GM19240 (cell line): ENCODE measurements around the gene ZMIZ1.

Experiments
- DNase-seq: peaks from one replicate; pipeline ENCODE4 v3.0.0; 2011; ENCODE audit warnings: low spot score; ENCODE audit not compliant: insufficient read length

The ZMIZ1 gene

GRCh38 chr10:79065853-79066252 lies 2.9 kb upstream of the ZMIZ1 start:
- DNase-seq = no peak

GRCh38 chr10:79066411-79067240 lies 2.1 kb upstream of the ZMIZ1 start:
- DNase-seq = no peak

GRCh38 chr10:79067241-79068202 lies 1.2 kb upstream of the ZMIZ1 start:
- peak; percentile 77 for DNase-seq

DNA sequence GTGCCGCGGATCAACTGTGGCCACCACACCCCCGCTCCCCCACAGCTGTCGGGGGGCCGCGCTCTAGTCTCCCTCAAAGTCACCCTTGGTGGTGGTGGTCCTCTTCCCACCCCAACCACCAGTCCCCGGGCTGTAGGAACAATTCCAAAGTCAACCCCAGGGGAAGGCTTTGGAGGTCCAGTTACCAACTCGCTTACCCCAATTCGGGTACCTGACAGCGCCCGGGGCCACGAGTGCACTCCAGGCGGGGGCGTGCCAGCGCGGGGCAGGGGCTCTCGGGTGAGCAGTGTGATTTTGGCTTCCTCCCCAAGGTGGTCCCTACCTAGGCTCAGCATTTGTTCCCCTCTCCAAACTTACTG lies 584 bp upstream of the ZMIZ1 start:
- DNase-seq = no peak

DNA sequence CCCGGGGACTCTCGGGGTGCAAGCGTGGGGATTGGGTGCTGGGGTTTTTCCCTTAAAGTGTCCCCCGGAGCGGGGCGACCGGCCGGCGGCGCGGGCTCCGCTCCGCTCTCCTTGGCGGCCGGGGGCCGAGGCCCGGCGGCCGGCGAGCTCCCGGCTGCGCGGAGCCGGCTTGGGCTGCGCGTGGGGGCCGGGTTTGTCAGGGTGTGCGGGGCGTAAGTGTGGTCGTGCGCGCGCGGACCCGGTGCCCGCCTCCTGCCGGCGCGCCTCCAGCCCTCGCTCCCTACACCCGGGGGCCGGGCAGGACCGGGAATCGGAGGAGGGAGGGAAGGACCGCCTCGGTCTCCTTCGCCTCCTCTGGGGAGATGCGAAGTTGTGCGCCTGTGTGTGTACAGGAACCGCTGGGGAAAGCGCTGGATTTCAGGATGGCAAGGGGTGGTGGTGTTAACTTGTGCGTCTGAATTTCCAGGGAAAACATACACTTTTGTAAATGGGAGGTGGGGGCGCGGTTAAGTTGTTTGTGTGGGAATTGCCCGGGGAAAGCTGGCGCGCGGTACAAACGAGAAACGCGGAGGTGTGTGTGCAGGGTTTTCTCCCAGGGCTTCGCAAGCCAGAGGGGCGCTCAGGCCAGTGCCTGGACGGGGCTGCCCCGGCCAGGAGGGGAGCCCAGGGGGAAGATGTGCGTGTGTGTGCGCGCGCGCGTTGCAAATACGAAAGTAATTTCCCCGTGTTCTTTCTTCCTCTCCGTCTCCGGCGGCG lies 737 bp downstream of the ZMIZ1 start:
- no peak for DNase-seq

GRCh38 chr10:79070081-79070605 lies 1.4 kb downstream of the ZMIZ1 start:
- no peak for DNase-seq

DNA sequence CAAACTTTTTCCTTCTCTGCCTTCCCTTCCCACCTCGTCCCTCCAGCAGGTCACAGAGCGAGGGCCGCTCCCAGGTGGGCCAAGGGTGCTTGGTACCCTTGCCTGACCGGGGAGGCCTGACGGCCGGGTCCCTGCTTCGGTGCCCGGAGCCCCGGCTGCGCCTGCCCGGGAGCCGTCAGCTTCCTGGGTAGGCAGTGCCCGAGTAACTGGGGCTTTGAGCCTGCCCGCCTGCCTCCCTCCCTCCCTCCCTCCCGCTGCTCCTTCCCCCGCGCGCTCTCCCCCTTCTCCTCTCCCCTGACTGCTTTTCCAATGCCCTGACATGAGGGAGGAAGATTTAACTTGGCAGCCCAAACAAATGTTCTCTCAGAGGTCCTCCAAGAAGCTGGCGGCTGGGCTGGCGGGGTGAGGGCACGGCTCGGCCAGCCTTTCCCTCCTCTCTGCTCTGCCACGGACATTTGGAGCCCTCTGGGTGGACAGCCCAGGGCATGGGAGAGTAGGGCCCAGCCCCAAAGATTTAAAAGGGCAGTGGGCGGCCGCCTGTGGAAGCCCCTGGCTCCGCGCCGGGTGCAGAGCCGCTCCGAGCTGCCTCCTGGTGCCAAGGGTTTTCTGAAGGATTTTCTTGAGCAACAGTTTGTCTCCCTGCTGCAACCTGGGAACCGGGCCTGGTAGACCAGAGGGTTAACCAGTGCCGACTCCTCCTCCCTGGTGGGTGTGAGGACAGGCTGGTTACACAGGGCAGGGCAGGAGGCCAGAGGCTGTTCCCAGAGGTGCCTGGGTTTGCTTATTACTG lies 2.0 kb downstream of the ZMIZ1 start:
- no peak for DNase-seq

DNA sequence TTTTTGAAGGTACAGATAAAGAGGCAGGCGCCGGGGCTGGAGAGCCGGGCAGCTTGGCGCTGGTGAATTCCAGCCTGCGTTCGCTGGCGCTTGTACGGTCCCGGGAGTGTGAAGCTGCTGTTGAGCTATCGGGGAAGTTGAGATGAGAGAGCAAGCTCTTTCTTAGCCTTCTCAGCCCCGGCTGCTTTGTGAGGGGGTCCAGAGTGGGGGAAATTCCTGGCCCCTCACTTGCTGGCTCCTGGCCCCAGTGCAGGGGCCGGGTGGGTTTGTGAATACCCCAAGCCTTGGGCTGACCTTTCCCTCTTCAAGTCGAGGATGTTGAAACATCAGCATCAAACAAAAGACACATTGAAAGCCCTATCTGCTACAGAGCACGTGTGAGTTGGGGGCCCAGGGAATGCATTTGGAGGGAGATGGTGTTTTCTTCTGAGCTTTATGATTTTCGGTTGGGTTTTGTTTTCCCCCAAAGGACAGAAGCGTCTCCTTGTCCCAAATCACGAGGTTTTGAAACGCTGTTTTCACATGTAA lies 2.7 kb downstream of the ZMIZ1 start:
- no peak for DNase-seq

- DNase-seq = no peak
Measured at GRCh38 chr10:79072041-79072441, 3.3 kb downstream of the ZMIZ1 start.

DNA sequence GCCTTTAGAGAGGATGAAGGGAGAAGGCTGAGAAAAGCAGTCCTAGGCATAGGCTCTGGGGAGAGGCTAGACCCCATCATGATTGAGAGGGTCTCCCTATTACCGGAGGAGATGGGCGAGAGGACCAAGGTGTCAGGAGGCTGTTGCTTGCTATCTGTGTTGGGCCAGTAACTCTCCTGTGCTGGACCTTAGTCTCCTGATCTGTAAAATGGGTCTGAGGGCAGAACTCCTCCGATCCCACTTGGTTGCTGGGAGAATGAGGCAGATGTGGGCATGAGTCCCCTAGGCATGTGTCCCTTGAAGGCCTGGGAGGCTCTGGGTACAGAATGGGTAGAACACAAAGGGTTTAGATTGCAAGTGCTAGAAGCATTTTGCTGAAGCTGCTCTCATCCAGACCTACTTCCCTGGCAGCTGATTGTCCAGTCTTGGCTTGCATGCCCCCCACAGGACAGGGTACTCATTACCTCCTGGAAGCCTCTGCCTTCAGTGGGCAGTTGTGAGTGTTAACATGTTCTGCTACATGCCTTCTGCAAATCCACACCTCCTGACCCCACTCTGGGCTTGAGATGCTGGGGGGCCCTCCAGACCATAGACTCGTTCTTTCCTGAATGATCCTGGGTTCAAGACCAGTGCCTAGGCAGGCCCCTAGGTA lies 4.4 kb downstream of the ZMIZ1 start:
- DNase-seq = no peak

- DNase-seq = no peak
Measured at GRCh38 chr10:79073784-79074432, 5.1 kb downstream of the ZMIZ1 start.

DNA sequence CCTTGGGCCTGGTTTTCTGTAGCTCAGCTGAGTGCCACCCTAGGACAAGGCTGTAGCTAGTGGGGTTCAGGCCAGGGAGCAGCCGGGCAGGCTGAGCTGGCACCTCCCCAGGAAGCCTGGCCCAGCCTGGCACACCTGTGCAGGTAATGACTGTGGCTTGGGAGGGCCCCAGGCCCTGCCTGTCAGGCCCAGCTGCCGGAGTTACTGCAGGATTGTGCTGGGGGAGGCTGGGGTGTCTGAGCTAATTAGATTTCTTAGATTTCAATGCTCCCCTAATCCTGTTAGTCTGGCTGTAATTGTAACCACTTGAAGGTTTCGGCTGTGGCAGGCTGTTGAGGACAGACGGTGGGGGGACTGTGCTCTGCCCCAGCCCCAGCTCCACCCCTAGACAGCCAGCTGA lies 6.0 kb downstream of the ZMIZ1 start:
- no peak for DNase-seq

GRCh38 chr10:79075418-79075817 lies 6.7 kb downstream of the ZMIZ1 start:
- DNase-seq = no peak

DNA sequence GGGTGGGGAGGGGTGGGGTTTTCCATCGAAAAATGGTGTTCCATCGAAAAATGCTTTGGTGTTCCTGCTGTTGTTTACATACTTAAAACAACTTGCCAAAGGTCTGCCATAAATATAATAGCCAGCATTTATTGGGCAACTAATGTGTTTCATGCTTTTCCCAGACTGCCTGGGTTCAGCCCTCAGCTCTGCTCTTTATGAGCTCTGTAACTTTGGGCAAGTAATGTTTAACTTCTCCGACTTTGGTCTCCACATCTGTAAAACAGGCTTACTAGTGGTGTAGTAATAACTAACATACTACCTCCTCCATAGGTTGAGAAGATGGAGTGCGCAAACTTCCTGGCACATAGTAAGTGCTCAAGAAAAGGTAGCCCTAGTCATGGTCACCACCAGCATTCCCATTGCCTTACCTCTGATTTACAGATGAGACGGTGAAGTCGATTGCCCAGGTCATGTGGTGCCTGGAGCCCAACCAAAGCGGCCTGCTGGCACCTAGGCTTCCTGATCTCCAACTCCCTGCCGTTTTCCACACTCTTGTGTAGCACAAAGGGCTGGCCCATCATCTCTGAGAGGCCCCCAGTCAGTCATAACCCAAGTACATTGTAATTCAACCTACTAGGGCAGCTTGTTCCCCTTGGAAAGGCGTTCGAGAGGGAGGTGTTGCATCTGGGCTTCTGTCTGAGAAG lies 8.9 kb downstream of the ZMIZ1 start:
- no peak for DNase-seq

DNA sequence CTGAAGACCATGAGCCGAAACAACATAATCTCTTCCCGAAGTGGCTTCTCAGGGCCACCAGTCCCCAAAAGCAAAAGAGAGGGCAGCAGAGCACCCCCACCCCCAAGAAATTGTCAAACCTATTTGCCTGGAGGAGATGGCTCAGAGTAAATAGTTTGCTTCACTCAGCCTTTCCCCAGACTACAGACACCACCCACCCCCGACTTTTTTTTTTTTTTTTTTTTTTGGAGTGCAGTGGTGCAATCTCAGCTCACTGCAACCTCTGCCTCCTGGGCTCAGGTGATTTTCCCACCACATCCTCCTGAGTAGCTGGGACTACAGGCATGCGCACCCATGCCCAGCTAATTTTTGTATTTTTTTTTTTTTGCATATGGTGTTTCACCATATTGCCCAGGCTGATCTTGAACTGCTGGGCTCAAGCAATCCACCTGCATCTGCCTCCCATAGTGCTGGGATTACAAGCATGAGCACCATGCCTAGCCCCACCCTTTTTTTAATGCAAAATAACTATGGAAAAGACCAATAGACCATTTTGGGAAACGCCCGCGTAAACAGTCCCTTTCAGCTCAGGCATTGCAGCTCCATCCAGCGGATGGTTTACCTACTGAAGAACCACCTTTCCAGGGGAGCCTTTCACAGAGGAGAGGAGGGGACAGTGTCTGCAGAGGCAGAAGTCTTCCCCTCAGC lies 9.7 kb downstream of the ZMIZ1 start:
- no peak for DNase-seq

DNA sequence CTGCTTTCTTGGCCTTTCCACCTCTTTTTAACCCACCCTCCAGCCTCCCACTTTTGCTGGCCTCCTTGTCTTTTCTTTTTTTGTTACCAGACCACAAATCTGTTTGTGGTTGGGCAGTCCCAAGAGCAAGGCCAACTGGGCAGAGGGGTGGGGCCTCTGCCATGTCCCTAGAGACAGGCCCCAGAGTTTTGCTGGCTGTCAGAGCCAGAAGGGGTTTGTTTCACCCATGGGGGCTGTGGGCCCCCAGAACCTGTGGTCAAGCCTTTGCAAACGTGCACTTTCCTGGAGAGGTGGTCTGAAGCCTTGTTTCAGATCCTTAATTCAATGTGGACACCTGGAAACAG lies 10.3 kb downstream of the ZMIZ1 start:
- DNase-seq = no peak

GRCh38 chr10:79079490-79080355 lies 11.0 kb downstream of the ZMIZ1 start:
- no peak for DNase-seq
